ENCODE measurements around the gene MYO16.

The MYO16 gene

DNA sequence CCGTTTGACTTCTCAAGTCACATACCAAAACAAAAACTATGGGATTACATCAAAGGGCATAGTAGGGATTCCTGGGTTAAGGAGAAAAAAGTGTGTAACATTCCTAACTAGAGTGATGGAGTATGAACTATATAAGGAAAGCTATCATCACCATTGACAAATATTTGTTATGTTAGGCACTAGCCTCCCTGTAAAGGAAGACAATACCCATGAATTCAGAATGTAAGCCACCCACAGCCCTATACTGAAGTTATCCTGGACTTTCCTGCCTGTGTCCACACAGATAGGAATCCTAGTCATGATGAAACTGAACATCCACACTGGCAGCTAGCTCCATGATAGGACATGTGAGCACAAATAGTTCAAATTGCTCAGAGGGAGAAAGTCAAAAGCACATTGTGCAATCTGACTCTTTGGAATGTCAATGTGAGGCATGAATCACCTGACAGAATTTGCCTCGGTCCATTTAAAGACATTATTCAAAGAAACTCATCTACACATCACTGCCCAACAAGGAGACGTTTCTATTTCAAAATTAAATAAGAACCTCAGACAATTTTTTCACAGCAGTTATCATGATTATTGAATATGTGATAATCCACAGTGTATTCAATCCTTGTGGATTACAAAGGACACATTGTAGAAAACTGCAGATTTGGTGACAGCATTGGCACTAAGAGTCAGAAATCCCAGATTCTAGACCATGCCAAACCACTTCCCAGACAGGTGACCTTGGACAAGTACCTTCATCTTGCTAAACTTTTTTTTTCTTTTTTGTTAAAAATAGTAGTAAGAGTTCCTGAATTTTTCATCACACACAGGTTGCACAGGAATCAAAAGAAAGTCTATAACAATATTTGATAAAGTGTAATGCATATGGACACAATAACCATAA, 627.7 kb downstream of the MYO16 start:
- DNase-seq: no peak
